GM19468 (cell line): ENCODE results near the gene HES1.

Experiments
- ATAC-seq: cut with Tn5 transposase; IDR thresholded peaks from one replicate; pipeline ENCODE4 v1.9.1; 2021; ENCODE audit warnings: mild to moderate bottlenecking, moderate library complexity, moderate number of reproducible peaks; ENCODE audit not compliant: unreplicated experiment; ENCODE audit errors: extremely low read depth

HES1 gene

DNA sequence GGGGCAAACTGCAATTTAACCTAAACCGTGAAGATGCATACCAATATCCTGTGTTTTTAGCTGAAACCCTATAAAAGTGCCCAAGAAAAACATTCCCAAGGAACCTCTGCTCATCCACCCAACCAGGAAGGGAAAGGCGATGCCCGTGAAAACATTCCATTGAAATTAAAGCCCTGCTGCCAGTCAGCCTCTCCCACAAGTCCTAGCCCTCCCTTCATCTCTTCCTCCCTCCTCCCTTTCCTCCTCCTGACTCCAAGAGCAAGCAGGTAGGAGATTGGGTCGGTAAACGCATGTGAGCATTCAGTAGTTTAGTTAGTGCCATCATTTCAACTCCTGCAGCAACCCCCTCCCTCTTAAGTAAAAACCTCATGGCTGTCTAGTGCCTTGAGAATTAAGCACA lies 27.7 kb downstream of the HES1 start:
- no peak for ATAC-seq

DNA sequence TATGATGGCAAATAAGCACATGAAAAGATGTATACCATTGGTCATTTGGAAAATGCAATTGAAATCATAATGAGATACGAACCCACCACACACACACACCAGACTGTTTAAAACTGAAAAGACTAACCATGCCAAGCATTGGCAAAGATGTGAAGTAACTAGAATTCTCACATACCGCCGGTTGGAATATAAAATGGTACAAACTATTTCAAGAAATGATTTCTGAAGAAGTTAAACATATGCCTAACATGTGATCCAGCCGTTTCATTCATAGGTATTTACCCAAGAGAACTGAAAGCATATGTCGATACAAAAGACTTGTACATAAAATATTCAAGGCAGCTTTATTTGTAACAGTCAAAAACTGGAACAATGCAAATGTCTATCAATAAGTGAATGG lies 28.9 kb downstream of the HES1 start:
- no peak for ATAC-seq

DNA sequence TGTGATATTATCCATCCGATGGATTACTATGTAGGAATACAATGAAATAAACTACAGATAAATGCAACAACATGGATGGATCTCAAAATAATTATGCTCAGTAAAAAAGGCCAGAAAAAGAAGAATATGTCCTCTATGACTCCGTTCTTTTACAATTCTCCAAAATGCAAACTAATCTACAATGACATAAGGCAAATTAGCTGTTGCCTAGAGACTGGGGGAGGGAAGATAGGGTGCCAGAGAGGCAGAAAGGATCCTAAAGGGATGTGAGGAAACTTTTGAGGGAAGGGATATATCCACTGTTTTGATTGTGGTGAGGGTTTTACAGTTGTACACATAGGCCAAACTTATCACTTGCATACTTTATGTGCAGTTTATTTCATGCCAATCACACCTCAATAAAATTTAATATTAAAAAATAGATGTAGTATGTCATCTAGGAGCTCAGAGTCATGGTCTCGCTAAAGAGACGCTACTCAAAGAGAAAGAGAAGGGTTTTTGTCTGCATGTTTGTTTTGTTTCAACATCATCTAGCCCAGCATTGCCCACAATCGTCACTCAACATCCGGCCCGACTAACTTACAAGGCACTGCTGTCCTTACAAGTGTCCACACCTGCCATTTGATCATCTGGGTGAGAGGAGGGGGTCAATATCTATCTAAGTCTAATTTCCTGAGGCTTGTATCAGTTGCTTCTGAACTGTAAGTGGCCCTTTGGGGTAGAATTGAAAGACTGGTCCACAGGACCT lies 29.5 kb downstream of the HES1 start:
- ATAC-seq: no peak

DNA sequence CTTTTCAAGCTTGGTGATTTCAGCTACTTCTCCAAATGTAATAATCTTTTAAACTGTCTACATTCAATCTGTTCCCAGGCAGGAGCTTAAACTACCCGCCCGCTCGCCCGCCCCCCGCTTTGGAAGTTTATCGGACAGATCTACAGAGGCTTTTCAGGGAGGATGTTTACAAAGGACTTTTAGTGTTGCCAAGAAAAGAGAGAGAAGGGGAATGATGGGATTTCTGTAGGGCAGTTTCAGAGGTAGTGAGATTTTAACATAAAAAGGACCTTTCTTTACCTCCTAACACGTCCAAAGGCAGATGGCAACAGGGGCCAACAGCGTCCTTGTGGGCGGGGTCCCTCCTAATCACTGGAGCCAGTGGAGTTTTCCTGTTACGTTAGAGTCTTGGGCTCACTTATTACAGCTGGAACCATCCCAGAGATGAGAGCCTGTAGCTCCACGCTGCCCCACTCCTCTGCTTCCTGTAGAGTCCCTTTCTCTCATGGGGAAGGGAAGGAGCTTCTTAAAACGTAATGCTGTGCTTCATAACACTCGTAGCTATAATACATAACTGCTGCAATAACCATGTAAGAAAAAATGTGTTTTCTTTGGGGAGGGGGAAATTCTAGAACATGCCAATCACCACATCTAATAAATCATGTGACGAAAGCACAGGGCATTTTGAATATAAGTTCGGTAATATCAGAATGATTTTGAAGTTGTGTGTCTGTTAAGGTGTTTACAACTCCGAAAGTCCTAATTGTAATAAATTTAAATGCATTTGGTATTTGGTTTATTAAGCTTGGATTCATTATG lies 30.9 kb downstream of the HES1 start:
- ATAC-seq: no peak

DNA sequence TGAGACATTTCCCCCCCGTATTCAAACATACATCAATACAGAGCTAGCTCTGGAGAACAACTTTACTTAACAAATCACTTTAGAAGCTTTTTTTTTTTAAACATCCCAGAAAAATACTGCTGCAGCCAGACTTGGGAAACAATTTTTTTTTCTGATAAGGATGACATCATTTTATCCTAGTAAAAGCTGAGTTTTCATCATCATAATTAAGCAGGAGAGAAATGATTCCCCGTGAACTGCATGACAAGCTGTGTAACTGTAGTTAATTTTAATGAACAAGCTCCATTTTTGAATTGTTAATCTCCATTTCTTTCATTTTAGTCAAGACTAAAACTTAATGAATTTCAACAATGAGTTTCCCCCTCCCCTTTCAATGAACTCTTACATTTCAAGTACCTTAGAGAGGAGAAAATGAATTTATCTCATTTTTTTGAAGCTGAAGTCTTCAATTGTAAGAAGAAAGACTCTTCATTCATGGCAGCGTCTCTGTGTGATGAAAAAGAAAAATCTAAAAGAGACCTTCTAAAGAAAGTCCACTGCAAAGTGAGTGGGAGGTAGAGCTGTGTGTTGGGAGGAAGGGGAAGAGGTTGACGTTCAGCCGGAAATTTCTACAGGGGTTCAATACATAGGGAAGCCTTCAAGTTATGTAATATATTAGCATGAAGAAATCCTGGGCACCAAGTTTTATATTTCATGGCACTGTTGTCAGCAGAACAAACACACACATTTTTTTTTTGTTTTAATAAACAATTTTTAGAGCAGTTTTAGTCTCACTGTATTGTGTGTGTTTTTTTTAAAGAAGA lies 31.7 kb downstream of the HES1 start:
- no peak for ATAC-seq

GRCh38 chr3:194168994-194169393 lies 33.0 kb downstream of the HES1 start:
- no peak for ATAC-seq

- no peak for ATAC-seq
These were observed 33.6 kb downstream of the HES1 start for GRCh38 chr3:194169595-194169994.

GRCh38 chr3:194170793-194171192 lies 34.8 kb downstream of the HES1 start:
- ATAC-seq: no peak

- ATAC-seq: no peak
These were observed 38.5 kb downstream of the HES1 start for GRCh38 chr3:194174406-194174805.

- no peak for ATAC-seq
These were observed 39.0 kb downstream of the HES1 start for GRCh38 chr3:194174980-194175379.

DNA sequence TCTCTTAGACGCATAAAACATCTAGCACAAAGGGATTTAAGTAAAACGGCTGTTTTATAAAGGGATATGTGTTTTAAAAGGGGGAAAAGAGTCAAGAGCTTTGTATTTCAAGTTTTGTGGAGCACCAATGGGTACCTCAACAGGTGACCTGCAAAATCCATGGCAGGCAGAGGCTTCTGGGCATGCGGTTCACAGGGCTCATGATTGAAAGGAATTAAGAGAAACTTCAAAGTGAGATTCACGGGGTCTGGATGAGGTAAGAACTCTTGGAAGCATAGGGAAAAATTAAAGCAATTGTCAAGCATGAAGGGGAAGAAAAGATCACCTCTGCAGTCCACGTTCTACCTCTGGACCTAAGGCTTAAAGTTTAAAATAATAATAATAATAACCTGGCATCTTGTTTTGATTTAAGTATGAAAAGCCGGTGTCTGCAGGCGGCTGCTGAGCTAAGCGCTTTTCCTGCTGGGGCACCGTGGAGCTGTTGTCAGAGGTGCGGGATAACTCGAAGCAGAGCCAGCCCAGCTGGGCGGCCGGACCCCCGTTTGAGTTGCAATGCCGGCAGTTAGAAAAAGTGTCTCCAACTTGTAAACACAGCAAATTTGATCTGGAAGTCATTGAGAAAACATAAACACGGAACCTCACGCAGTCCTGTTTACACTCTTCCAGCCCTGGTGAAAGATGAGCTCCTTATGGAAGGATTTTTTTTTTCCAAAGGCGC lies 40.5 kb downstream of the HES1 start:
- ATAC-seq: no peak

DNA sequence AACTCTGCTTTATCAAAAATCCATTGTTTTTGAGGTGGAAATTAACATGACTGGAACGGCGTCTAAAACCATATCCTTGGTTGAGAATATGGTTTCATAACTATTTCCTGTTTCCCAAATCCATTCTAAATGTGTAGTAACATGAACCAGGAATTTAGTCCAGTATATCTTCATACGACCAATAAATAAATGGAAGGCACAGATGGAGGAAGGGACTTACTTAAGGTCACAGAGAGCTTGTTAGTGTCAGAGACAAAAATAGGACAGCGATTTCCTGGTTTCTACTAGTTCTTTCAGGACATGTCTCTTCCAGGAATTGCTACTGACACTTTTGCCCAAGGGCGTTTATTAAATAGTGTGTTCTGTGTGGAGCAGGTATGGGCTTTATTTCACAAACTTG lies 41.2 kb downstream of the HES1 start:
- no peak for ATAC-seq

DNA sequence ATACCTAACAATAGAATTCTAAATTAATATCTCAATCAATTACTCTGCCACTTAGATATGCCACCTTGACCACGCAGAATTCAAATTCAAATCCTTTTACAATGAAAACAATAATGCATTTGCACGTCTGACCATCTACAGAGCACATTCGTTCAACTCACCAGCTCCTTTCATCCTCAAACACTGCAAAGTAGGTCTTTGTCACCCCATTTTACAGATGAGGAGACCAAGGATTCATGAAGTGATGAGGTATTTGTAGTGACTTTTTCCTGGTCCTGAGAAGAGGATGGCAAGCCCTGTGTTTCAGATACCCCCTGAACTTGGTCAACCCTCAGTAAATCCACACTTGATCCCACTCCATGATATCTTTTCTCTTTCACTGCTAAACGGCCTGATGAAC lies 42.2 kb downstream of the HES1 start:
- no peak for ATAC-seq

DNA sequence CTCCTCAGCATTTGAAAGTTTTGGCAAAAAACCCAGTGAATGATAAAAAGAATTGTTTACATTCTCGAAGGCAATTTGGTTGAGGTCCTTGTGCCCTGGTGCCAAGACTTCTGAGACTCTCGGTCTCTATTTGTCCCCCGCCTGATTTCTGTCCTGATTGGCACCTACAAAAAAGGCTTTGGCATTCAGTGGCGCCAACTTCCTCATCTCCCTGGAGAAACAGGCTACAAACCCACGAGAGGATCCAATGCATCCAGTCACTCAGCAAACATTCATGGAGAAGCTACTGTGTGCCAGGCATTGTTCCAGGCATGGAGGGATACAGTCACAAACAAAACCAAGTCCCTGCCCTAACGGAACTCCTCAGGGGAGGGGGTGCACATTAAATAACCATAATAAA lies 42.7 kb downstream of the HES1 start:
- no peak for ATAC-seq

GRCh38 chr3:194180570-194180969 lies 44.6 kb downstream of the HES1 start:
- ATAC-seq: no peak

- no peak for ATAC-seq
These were observed 45.9 kb downstream of the HES1 start for GRCh38 chr3:194181612-194182529.

GRCh38 chr3:194183271-194183670 lies 47.3 kb downstream of the HES1 start:
- ATAC-seq: no peak

- ATAC-seq: no peak
These were observed 48.4 kb downstream of the HES1 start for GRCh38 chr3:194184265-194184751.

DNA sequence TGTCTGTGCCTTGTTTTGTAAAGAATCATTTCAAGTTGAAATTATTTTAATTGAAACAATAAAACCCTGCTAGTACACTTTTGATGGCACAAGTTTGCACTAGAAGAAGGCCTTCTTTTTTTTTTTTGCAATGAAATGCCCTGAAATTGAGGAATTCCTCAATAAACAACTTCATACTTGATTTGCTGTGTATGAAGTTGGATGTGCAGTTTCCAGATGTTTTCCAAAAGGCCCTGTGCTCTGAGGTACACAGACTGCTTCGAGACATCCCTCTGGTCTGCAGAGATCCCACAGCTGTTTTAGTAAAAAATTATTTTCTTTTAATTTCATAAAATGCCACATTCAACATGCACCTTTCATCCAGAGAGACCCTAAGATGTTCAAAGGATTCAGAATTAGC lies 48.9 kb downstream of the HES1 start:
- ATAC-seq: no peak
